Activated CD8-positive, alpha-beta memory T cell treated with anti-CD3 and anti-CD28 coated beads, Interleukin-2, amount 50 U/mL, for 1 hour (primary cell): ENCODE results near the gene UBE2H.
"Not testable (repeated sequence)": the region's sequence is repeated elsewhere in the genome, so short reads cannot be mapped to it uniquely, and the experiment has no call there.

Experiments used
- DNase-seq: peaks from one replicate; pipeline ENCODE4 v3.0.0-alpha.2; 2020; ENCODE audit errors: extremely low read depth

UBE2H gene

GRCh38 chr7:129872054-129872453, 80.7 kb downstream of the UBE2H start:
- no peak for DNase-seq

- DNase-seq = no peak
Observed at GRCh38 chr7:129870668-129871067, 82.1 kb downstream of the UBE2H start.

- DNase-seq = no peak
Observed at GRCh38 chr7:129866251-129866650, 86.5 kb downstream of the UBE2H start.

DNA sequence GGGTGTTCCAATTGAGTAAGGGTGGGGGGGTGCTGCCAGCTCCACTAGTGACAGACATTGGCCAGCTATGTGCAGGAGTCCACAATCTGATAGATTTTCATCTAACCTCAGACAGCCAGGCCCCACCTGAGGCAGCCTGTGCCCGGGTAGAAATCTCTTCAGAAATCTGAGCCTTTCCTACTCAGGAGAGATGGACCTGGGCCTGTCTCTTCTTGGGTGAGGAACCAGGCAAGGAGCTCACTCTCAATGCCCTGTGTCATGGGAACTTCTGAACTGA, 86.9 kb downstream of the UBE2H start:
- no peak for DNase-seq

GRCh38 chr7:129865093-129865924, 87.5 kb downstream of the UBE2H start:
- no peak for DNase-seq

GRCh38 chr7:129864676-129865075, 88.1 kb downstream of the UBE2H start:
- DNase-seq = not testable (repeated sequence)

DNA sequence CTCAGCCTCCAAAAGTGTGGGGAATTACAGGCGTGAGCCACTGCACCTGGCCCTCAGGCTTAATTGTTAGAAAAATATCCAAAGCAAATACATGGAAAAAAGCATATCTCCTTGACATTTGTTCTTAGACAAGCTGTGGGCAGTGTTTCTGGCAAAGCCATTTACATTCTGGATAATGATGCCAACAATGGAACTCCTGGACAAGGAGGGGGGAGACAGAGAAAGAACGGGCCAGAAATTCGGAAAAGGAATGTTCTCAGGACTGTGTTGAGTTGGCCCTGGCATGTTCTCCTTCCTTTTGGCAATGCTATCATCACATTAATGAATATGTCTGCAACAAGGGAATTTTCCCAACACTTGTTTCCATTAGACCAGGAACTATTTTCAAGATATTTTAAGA, 88.7 kb downstream of the UBE2H start:
- no peak for DNase-seq

DNA sequence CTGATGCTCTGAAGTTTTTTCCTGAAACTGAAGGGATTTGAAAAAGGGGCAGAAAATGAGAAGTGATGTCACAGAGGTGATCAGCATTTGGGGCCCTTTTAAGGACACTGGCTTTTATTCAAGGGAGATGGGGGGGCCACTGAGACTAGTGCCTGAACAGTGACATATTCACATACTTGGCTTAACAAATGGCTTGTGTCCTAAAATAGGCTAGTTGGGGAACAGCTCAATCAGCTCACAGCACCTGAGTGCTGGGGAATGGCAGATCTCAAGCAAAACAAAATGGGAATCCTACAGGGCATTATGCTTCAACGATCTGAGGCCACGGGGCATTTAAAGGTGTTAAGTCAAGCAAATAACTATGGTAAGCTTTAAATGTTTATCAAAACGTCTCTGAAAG, 90.1 kb downstream of the UBE2H start:
- no peak for DNase-seq

GRCh38 chr7:129860784-129861183, 92.0 kb downstream of the UBE2H start:
- DNase-seq = not testable (repeated sequence)

DNA sequence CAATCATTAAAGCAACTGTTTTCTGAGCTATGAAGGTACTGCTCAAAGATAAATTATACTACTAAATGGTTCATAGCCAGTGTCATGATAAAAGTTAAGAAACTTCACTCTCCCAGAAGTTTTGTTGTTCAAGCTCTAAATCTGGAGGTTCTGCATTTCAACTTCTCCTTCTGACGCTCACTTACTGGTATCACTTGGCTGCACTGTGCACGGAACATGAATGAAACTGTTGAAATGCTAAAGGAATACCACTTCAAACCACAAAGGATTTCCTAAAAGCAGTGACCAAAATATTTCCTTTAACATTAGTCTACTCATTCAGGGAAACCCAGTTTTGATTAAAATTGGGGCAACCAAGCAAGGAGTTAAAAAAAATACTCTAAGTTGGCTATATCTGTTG, 93.6 kb downstream of the UBE2H start:
- DNase-seq = no peak

DNA sequence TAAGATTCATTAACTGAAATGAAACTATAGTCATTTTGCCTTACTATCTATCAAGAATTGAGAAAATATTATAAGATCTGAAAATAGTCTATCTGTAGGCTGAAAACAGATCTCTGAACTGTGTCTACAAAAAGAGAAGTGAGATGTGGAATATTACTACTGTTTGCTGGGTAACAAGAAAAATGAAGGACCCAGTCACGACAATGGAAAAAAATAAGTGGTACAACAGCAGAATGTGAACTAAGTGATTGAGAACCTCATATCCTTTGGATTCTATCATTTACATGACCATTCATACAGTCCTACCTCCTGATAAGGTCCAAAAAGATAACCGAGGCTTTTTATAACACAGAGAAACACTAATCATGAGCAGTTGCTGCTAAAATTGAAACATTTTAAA, 94.3 kb downstream of the UBE2H start:
- no peak for DNase-seq

- DNase-seq = no peak
Observed at GRCh38 chr7:129857313-129857712, 95.4 kb downstream of the UBE2H start.

- no peak for DNase-seq
Observed at GRCh38 chr7:129855935-129856717, 96.6 kb downstream of the UBE2H start.

- no peak for DNase-seq
Observed at GRCh38 chr7:129855234-129855673, 97.5 kb downstream of the UBE2H start.

GRCh38 chr7:129854401-129854800, 98.4 kb downstream of the UBE2H start:
- no peak for DNase-seq

DNA sequence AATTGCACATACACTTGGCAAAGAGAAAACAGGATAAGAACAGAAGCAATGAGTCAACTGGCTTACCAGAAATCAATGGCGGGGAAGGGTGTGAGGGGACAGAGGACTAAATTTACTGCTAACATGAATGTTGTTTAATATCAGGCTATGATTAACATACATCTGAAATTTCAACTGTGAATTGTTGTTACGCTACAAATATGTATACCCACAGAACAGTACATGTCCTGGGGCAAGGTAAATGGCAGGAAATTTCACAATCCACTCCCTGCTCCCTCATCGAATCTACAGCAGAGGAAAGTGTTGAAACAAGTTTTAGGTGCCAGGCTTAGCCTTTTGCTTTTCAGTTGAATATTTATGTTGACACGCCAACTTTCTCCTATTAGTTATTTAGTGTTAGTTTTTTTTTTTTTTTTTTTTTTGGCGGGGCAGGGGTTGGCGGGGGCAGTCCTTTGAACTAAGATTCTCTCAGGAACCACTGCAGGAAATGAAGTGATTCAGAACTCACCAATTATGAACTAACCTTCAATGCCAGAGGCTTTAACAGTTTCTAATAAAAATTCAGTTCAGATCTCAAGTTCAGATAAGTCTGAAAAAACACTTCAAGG, 99.0 kb downstream of the UBE2H start:
- no peak for DNase-seq

GRCh38 chr7:129851809-129852208, 101.0 kb downstream of the UBE2H start:
- DNase-seq = no peak

DNA sequence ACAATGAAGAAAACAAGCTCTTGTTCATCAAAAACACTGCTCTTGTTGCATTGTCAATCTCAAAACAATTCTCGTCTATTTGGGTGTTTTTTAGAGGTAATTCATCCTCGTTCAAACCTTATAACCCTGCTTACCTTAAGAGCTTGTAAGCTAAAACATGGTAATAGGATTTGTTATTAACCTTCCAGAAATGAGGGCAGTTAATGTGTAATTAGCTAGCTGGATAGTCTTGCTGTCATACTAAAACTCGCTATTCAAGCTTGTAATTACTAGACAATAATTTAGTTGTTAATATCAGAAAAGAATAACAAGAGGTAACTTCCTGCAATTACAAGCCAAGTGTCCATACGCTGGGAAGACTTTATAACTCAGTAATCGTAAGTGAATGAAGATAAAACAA, 101.6 kb downstream of the UBE2H start:
- no peak for DNase-seq

DNA sequence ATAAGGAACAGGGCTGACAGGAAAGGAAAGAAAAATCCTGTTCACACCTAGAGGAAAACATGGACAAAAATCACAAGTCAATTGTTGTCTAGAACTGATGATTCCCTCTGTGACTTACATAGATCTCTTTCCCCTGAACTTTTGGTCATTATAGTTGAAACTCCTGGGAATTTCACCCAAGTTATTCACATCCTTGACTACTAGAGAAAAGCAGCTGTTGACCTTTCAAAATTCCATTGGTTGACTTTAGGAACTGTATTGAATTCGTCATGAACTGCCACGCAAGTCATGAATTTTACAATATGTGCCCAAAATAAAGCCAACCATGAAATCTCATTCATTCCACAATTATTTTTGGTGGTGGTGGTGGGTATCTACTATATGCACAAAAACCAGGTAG, 104.3 kb downstream of the UBE2H start:
- DNase-seq = no peak

- DNase-seq = no peak
Observed at GRCh38 chr7:129845972-129846327, 106.8 kb downstream of the UBE2H start.

DNA sequence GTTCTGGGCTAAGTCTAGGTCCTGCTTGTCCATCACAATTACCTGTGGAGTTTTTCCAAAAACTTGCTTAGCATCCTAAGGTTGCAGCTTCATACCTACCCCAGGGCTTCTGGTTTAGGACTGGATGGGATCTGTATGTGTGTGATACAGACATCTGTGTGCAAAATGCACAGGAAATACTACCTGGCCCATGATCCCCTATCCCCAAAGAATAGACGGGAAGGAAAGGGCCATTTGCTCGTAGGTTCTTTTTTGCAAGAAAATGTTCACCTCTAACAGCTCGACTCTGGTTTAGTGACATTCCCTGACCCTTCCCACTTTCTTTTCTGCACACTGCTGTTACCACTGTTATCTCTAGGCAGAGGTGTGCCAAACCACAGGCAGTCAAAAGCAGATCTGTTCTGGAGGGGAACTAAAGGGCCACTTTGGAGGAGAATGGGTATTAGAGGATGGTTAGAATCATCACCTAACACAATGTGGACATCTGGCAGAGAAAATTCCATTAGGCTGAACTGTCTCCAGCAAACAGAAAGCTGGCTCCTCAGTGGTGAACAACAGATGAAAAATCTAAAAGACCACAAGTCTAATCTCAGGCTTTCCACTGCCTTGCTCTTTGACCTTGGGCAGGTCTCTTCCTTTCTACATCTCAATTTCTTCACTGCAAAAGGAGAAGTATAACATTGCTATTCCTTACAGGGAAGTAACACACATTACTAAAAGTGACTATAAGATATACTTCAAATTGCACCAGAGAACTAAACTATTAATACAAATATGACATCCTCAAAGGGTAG, 107.4 kb downstream of the UBE2H start:
- no peak for DNase-seq
